HFF-Myc (cell line): ENCODE data around the gene OR6X1.

Experiments
- DNase-seq: peaks from one replicate; pipeline ENCODE4 v3.0.0-alpha.2; 2011; ENCODE audit warnings: low read depth; ENCODE audit errors: extremely low read depth
- H3K4me3 ChIP-seq: replicated peaks from 2 replicates; pipeline ENCODE4 v1.5.1; 2011; ENCODE audit warnings: low read depth, mild to moderate bottlenecking, control low read depth, low read length
- CTCF ChIP-seq: IDR thresholded peaks from 2 replicates; pipeline ENCODE4 v1.5.1; 2012; ENCODE audit warnings: mild to moderate bottlenecking, low read depth, low read length, control low read depth; ENCODE audit errors: missing control alignments

The OR6X1 gene

GRCh38 chr11:123745764-123746451 lies 8.4 kb downstream of the OR6X1 start:
- no peak for DNase-seq

GRCh38 chr11:123742724-123743120 lies 11.6 kb downstream of the OR6X1 start:
- DNase-seq, result no peak
- no peak overlapping the region for H3K4me3 ChIP-seq
- TF ChIP-seq CTCF, result no peak

More at GRCh38 chr11:123745764-123746451, 8.4 kb downstream of the OR6X1 start:
- no peak for TF ChIP-seq CTCF
- no peak overlapping the region for H3K4me3 ChIP-seq

- H3K4me3 ChIP-seq, result peak overlapping the region; percentile 95
- no peak for TF ChIP-seq CTCF
- no peak for DNase-seq
These were observed 12.1 kb downstream of the OR6X1 start for GRCh38 chr11:123742031-123742723.

- peak; percentile 59 for DNase-seq
- TF ChIP-seq CTCF, result no peak
- H3K4me3 ChIP-seq, result peak within 1 kb of the TSS; percentile 95
These were observed 12.9 kb downstream of the OR6X1 start, which contains the start of gene ZNF202 for GRCh38 chr11:123741159-123742030. ZNF202 (minus strand) TSS chr11:123741660; CDS start chr11:123730888, 10,772 bp downstream.

DNA sequence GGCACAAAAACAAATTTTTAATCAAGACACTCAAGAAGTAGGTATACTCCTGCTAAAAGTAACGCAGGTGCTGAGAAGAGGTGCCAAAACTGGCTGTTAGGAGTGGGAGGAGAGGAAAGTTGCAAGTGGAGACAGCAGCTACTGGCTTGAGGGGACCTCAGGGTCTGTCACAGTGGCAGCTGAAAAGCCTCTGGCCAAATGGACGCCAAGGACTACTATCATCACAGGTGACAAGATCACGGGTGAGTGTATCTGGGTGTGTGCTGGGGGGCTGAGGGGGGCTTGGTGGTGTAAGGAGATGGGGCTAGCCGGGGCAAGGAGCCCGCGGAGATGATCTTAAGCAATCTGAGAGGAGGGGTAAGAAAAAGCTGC lies 13.5 kb downstream of the OR6X1 start:
- peak overlapping the region; percentile 95 for H3K4me3 ChIP-seq
- DNase-seq, result no peak
- no peak for TF ChIP-seq CTCF

DNA sequence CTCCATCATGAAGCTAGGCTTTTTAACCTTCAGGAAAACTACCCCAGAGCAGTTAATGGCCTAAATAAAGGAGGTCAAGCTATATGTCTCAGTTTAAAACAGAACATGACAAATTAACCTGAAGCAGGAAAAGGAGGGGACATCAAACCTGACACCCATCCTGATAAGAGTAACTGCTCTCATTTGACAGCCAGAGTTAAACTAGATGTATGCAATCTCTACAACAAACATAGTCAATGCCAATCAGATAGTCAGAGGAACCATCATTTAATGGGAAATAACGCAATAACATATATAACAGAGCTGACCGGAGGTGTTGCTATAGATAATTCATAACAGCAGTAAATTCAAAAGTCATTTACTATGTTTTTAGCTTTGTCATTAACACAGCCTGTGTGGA lies 15.9 kb downstream of the OR6X1 start:
- no peak for TF ChIP-seq CTCF
- no peak overlapping the region for H3K4me3 ChIP-seq
- DNase-seq, result no peak
